Measurements from ENCODE around the gene VAT1.

VAT1 gene

DNA sequence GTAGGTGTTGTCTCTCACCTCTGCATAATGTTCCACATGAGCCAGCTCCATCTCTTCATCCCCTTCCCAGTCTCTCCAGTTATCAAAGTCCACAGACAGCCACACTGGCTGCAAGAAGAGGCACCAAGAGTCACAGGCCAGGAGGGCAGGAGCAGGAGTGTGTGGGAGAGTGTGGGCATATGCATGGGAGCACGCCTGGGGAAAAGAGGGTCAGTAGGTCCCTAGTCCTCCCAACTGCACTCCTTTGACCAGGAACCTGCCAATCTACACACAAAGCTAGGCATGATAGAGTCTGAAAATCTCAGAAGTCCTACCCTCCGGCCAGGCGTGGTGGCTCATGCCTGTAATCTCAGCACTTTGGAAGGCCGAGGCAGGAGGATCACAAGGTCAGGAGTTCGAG lies 50.6 kb downstream of the VAT1 start:
- DNase-seq: no peak

DNA sequence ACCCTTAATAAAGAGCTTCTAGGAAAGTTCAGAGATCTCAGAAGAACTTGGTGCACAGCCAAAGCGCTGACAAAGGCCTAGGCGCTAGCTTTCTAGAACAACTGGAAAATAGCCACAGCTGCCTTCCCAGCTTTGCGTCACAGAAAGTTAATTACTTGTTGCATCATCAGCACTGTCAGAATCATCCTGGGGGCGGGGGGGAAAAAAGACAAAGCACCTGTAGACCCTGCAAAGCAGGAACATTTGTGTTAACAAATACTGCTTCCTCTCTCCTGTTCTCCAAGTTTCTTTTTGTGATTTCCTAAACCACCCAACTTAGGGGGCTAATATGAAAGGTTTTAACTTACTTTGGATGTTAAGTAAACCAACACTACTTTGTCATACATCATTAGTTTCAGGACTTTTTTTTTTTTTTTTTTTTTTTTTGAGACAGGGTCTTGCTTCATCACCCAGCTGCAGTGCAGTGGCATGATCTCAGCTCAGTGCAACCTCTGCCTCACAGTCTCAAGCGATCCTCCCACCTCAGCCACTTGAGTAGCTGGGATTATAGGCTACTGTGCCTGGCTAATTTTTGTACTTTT lies 53.1 kb downstream of the VAT1 start:
- DNase-seq: no peak

DNA sequence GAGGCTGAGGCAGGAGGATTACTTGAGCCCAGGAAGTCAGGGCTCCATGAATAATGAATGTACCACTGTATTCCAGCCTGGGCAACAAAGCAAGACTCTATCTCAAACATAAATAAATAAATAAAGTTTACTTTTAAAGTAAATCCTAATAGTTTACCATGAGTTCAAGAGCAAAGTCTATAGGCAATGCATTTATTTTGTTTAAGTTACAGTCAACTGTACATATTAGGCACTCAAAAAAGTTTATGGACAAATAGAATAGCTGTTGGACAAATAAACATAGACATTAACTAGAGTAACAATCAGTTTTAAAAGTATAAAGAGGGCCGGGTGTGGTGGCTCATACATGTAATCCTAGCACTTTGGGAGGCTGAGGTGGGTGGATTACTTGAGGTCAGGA lies 54.3 kb downstream of the VAT1 start:
- DNase-seq: no peak

Data from stimulated activated CD4-positive, alpha-beta T cell treated with anti-CD3 and anti-CD28 coated beads, Interleukin-4, amount 100 ng/mL, for 4 hours (primary cell).